ACC112 (cell line): ENCODE results near the gene PFKP.

Experiments used
- H2AFZ ChIP-seq: fragments of 200-600 bp; sonication (generic); one replicate; pipeline ENCODE4 v1.6.0; 2017; ENCODE audit warnings: antibody characterized with exemption, low read length; ENCODE audit not compliant: unreplicated experiment
- H3K27ac ChIP-seq: fragments of 200-600 bp; sonication (generic); 2 replicates; pipeline ENCODE4 v1.5.1; 2014; ENCODE audit warnings: low read depth, mild to moderate bottlenecking, antibody characterized with exemption, low read length, moderate library complexity
- H3K27me3 ChIP-seq: fragments of 200-600 bp; sonication (generic); 2 replicates; pipeline ENCODE4 v1.6.1; 2014; ENCODE audit warnings: mild to moderate bottlenecking, antibody characterized with exemption, low read length, moderate library complexity, mixed read lengths; ENCODE audit not compliant: insufficient read depth
- H3K36me3 ChIP-seq: fragments of 200-600 bp; sonication (generic); 2 replicates; pipeline ENCODE4 v1.6.1; 2016; ENCODE audit warnings: mild to moderate bottlenecking, antibody characterized with exemption, low read length, moderate library complexity, mixed read lengths; ENCODE audit not compliant: insufficient read depth
- H3K4me1 ChIP-seq: fragments of 200-600 bp; sonication (generic); one replicate; pipeline ENCODE4 v1.6.1; 2016; ENCODE audit warnings: low read length, mixed read lengths; ENCODE audit not compliant: insufficient read depth, unreplicated experiment, control insufficient read depth
- H3K4me3 ChIP-seq: fragments of 200-600 bp; sonication (generic); 2 replicates; pipeline ENCODE4 v1.5.1; 2014; ENCODE audit warnings: mild to moderate bottlenecking, low read depth, low read length
- H3K79me2 ChIP-seq: fragments of 200-600 bp; sonication (generic); one replicate; pipeline ENCODE4 v1.6.0; 2016; ENCODE audit warnings: low read length; ENCODE audit not compliant: control insufficient read depth, unreplicated experiment, insufficient read depth

Gene PFKP

GRCh38 chr10:3047596-3047995 is 19.8 kb upstream of the PFKP start:
- no peaks in the 10 kb centered on the region for H3K36me3 ChIP-seq
- no peaks in the 10 kb centered on the region for H3K79me2 ChIP-seq
- peak overlapping the region; percentile 98 for H3K27ac ChIP-seq
- H3K27me3 ChIP-seq = no peaks in the 10 kb centered on the region
- no peak overlapping the region for H3K4me3 ChIP-seq
- H3K4me1 ChIP-seq = peaks cover 45% of the 10 kb centered on the region
- peak overlapping the region; percentile 21 for H2AFZ ChIP-seq

- Histone ChIP-seq H3K27me3 (no peaks in the 10 kb centered on the region), H2AFZ (peak overlapping the region; percentile 77), H3K27ac (peak overlapping the region; percentile 98), H3K4me1 (peaks cover 45% of the 10 kb centered on the region), H3K36me3 (no peaks in the 10 kb centered on the region), H3K4me3 (peak overlapping the region; percentile 54), H3K79me2 (no peaks in the 10 kb centered on the region)
These were observed 19.0 kb upstream of the PFKP start for GRCh38 chr10:3048119-3049019.

- H3K36me3 ChIP-seq = no peaks in the 10 kb centered on the region
- H3K4me1 ChIP-seq = peaks cover 27% of the 10 kb centered on the region
- H3K4me3 ChIP-seq = no peak overlapping the region
- no peak overlapping the region for H2AFZ ChIP-seq
- H3K27me3 ChIP-seq = no peaks in the 10 kb centered on the region
- no peak overlapping the region for H3K27ac ChIP-seq
- no peaks in the 10 kb centered on the region for H3K79me2 ChIP-seq
These were observed 15.7 kb upstream of the PFKP start for GRCh38 chr10:3051692-3052091.

GRCh38 chr10:3053155-3053554 is 14.2 kb upstream of the PFKP start:
- Histone ChIP-seq H3K79me2 (no peaks in the 10 kb centered on the region), H3K27me3 (no peaks in the 10 kb centered on the region), H3K36me3 (no peaks in the 10 kb centered on the region), H3K27ac (no peak overlapping the region), H3K4me3 (no peak overlapping the region), H3K4me1 (peaks cover 13% of the 10 kb centered on the region), H2AFZ (no peak overlapping the region)

GRCh38 chr10:3054183-3054850 is 13.0 kb upstream of the PFKP start:
- no peak overlapping the region for H3K4me3 ChIP-seq
- H3K4me1 ChIP-seq = peaks cover 6% of the 10 kb centered on the region
- H3K36me3 ChIP-seq = no peaks in the 10 kb centered on the region
- H2AFZ ChIP-seq = peak overlapping the region; percentile 76
- H3K27me3 ChIP-seq = no peaks in the 10 kb centered on the region
- no peak overlapping the region for H3K27ac ChIP-seq
- H3K79me2 ChIP-seq = no peaks in the 10 kb centered on the region

GRCh38 chr10:3054851-3055199 is 12.5 kb upstream of the PFKP start:
- Histone ChIP-seq H3K27me3 (no peaks in the 10 kb centered on the region), H3K79me2 (no peaks in the 10 kb centered on the region), H3K4me1 (peaks cover 6% of the 10 kb centered on the region), H3K4me3 (no peak overlapping the region), H3K36me3 (no peaks in the 10 kb centered on the region), H3K27ac (no peak overlapping the region), H2AFZ (peak overlapping the region; percentile 76)

GRCh38 chr10:3056280-3057037 is 10.9 kb upstream of the PFKP start:
- peaks cover 6% of the 10 kb centered on the region for H3K4me1 ChIP-seq
- no peaks in the 10 kb centered on the region for H3K79me2 ChIP-seq
- no peak overlapping the region for H3K4me3 ChIP-seq
- H3K27me3 ChIP-seq = no peaks in the 10 kb centered on the region
- no peaks in the 10 kb centered on the region for H3K36me3 ChIP-seq
- no peak overlapping the region for H3K27ac ChIP-seq
- H2AFZ ChIP-seq = no peak overlapping the region

- H3K4me3 ChIP-seq = no peak overlapping the region
- no peak overlapping the region for H3K27ac ChIP-seq
- no peaks in the 10 kb centered on the region for H3K36me3 ChIP-seq
- H3K4me1 ChIP-seq = peaks cover 6% of the 10 kb centered on the region
- no peak overlapping the region for H2AFZ ChIP-seq
- H3K79me2 ChIP-seq = no peaks in the 10 kb centered on the region
- H3K27me3 ChIP-seq = no peaks in the 10 kb centered on the region
These were observed 9.4 kb upstream of the PFKP start for GRCh38 chr10:3057946-3058345.

GRCh38 chr10:3059974-3060373 is 7.4 kb upstream of the PFKP start:
- Histone ChIP-seq H3K4me1 (peaks cover 2% of the 10 kb centered on the region), H3K36me3 (no peaks in the 10 kb centered on the region), H3K27me3 (no peaks in the 10 kb centered on the region), H3K79me2 (no peaks in the 10 kb centered on the region), H3K4me3 (no peak overlapping the region), H3K27ac (no peak overlapping the region), H2AFZ (no peak overlapping the region)

- Histone ChIP-seq H2AFZ (no peak overlapping the region), H3K79me2 (no peaks in the 10 kb centered on the region), H3K27ac (no peak overlapping the region), H3K4me1 (no peaks in the 10 kb centered on the region), H3K27me3 (no peaks in the 10 kb centered on the region), H3K36me3 (no peaks in the 10 kb centered on the region), H3K4me3 (no peak overlapping the region)
These were observed 6.9 kb upstream of the PFKP start for GRCh38 chr10:3060481-3060889.
